ENCODE results near the gene PLEKHA5. TPM values are rescaled to one million over a fixed set of nuclear protein-coding genes. Genes with fewer than 3 reads are reported as not detected.

PLEKHA5 gene
- total RNA-seq, 1 donor, result 40.7 TPM

- TF ChIP-seq CTCF (IDR thresholded peaks at IDR 0.05; ENCODE audit: insufficient read depth, low read length), result no peak
- no peak for DNase-seq (ENCODE audit: low read depth)
- no peak overlapping the region for H3K4me3 ChIP-seq (ENCODE audit: low read depth, low read length)
Measured at GRCh38 chr12:19284658-19285057, 155.1 kb downstream of the PLEKHA5 start.

GRCh38 chr12:19285793-19286448, 156.4 kb downstream of the PLEKHA5 start:
- DNase-seq (ENCODE audit: low read depth), result no peak
- no peak overlapping the region for H3K4me3 ChIP-seq (ENCODE audit: low read depth, low read length)
- TF ChIP-seq CTCF (IDR thresholded peaks at IDR 0.05; ENCODE audit: insufficient read depth, low read length), result no peak

GRCh38 chr12:19287302-19287701, 157.8 kb downstream of the PLEKHA5 start:
- DNase-seq (ENCODE audit: low read depth), result peak; percentile 68
- TF ChIP-seq CTCF (IDR thresholded peaks at IDR 0.05; ENCODE audit: insufficient read depth, low read length), result no peak

DNA sequence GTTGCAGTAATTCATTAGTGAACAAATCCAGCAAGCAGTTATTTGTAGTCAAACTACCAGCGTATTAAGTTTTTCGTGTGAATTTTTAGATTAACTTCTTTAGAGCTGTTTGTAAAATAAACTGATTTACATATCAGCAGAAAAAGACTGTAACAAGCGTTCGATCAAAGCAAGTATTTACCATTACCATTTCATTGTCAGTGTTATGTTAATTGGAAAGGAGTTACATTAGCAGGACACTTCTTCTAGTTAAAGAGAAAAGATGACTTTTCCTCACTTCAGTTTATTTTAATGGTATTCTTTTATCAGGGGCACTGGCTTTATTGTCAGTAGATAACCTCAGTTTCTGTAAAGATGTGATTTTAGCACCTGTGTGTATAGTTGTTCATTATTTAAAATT, 158.6 kb downstream of the PLEKHA5 start:
- no peak for DNase-seq (ENCODE audit: low read depth)
- TF ChIP-seq CTCF (IDR thresholded peaks at IDR 0.05; ENCODE audit: insufficient read depth, low read length), result no peak
- no peak overlapping the region for H3K4me3 ChIP-seq (ENCODE audit: low read depth, low read length)

More at GRCh38 chr12:19287302-19287701, 157.8 kb downstream of the PLEKHA5 start:
- H3K4me3 ChIP-seq (ENCODE audit: low read depth, low read length), result no peak overlapping the region

DNA sequence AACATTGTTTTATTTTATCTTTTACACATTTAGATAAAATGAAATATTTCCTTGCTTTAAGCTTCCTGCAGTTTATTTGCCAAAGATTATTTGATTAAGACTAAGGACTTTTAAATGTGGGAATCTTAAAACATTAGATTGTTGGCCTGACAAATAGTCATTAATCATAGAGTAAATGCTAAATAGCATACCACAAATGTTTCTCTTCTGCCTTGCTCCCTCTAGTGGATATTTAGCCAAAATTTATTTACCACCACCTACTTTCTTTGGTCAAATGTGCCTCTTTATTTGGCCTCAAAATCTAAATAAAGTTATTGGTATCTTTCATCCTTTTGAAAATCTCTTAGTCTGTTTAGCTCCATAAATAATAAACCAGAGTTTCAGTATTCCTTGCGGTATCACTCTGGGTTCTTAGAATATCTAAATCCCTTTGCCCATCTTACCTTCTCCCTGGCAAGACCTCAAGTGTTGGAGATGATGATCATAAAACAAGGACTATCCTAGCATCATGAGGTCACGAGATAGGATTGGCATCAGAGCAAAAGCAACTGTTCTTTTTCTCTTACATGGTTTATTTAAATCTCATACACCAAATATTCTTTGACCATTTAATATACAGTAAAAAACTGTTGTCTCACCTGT, 159.2 kb downstream of the PLEKHA5 start:
- peak; percentile 74 for DNase-seq (ENCODE audit: low read depth)
- H3K4me3 ChIP-seq (ENCODE audit: low read depth, low read length), result no peak overlapping the region
- TF ChIP-seq CTCF (IDR thresholded peaks at IDR 0.05; ENCODE audit: insufficient read depth, low read length), result peak; percentile 61

- H3K4me3 ChIP-seq (ENCODE audit: low read depth, low read length), result no peak overlapping the region
- DNase-seq (ENCODE audit: low read depth), result peak; percentile 32
- TF ChIP-seq CTCF (IDR thresholded peaks at IDR 0.05; ENCODE audit: insufficient read depth, low read length), result no peak
Measured at GRCh38 chr12:19298836-19299605, 169.5 kb downstream of the PLEKHA5 start.

Data from fibroblast of the aortic adventitia (primary cell).